Brain microvascular endothelial cell (primary cell): ENCODE data around the gene YBX2.
A peak's percentile ranks its signal among the peaks of the same experiment; 100 is the strongest.

Source experiments
- DNase-seq: peaks from one replicate; pipeline ENCODE4 v3.0.0-alpha.2; 2020
- H3K27ac ChIP-seq: fragments of 250-450 bp; sonication (Bioruptor Pico); 2 replicates; pipeline ENCODE4 v1.5.1; 2020; ENCODE audit warnings: mild to moderate bottlenecking, moderate library complexity
- H3K27me3 ChIP-seq: fragments of 250-450 bp; sonication (Bioruptor Pico); replicated peaks from 2 replicates; pipeline ENCODE4 v1.5.1; 2020; ENCODE audit warnings: mild to moderate bottlenecking
- H3K36me3 ChIP-seq: fragments of 250-450 bp; sonication (Bioruptor Pico); replicated peaks from 2 replicates; pipeline ENCODE4 v1.5.1; 2020; ENCODE audit warnings: mild to moderate bottlenecking
- H3K4me3 ChIP-seq: 2 replicates; pipeline ENCODE4 v1.5.1; 2011; ENCODE audit warnings: low read depth, mild to moderate bottlenecking, control low read depth, low read length, moderate library complexity
- in situ Hi-C: cut with HindIII; loops from 2 replicates; pipeline ENCODE4 v1.10.0; 2017; ENCODE audit warnings: low sequenced_read_pairs, low pct_ligation_motif_present
- TF ChIP-seq, protein P1 (sequence below): IDR thresholded peaks from 2 replicates; pipeline ENCODE4 v1.5.1; 2011; ENCODE audit warnings: low read depth, mild to moderate bottlenecking, moderate library complexity, low read length, control low read depth, inconsistent platforms; ENCODE audit errors: missing control alignments

Gene YBX2

DNA sequence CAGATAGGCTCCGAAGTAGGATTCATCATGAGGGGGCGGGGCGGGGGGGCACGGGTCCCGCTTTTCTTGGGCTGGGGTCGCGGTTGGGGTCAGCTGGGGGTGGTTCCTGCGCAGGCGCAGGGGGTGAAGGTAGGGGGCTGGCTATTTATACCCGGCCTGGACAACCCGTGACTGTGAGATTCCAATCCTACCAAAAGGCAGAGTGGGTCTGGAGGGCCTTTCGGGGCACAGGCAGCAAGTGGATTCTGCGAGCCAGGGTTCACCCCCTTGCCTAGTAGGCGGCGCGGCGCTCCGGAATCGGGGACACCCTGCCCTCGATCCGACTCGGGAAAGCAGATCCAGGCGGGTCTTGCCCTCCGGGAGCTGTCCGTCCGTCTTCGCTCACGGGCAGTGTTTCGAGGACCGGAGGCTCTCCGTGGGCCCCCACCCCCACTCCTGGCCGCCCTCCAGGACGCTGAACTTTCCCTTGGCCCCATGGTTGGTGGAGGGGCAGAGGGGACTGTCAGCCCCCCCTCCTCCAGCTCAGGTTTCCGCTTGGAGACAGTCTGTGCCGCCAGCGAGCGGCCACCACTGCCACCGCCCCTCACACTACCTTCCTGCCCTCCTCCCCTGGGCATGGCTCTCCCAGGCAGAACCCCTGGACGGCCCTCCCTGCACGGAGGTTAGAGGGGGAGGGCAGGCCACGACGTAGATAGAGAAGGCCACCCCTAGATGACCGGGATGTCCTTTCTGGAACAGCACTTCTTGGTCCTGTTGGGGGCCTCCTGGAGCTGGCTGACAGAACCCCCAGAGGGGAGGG lies 12.3 kb downstream of the YBX2 start:
- Histone ChIP-seq H3K4me3 (peak overlapping the region; percentile 47), H3K27me3 (peaks cover 13% of the 10 kb centered on the region), H3K36me3 (no peaks in the 10 kb centered on the region), H3K27ac (no peak overlapping the region)
- no peak for DNase-seq
- in situ Hi-C loops, result no loop called here
- TF ChIP-seq, protein P1, sequence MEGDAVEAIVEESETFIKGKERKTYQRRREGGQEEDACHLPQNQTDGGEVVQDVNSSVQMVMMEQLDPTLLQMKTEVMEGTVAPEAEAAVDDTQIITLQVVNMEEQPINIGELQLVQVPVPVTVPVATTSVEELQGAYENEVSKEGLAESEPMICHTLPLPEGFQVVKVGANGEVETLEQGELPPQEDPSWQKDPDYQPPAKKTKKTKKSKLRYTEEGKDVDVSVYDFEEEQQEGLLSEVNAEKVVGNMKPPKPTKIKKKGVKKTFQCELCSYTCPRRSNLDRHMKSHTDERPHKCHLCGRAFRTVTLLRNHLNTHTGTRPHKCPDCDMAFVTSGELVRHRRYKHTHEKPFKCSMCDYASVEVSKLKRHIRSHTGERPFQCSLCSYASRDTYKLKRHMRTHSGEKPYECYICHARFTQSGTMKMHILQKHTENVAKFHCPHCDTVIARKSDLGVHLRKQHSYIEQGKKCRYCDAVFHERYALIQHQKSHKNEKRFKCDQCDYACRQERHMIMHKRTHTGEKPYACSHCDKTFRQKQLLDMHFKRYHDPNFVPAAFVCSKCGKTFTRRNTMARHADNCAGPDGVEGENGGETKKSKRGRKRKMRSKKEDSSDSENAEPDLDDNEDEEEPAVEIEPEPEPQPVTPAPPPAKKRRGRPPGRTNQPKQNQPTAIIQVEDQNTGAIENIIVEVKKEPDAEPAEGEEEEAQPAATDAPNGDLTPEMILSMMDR, result no peak

DNA sequence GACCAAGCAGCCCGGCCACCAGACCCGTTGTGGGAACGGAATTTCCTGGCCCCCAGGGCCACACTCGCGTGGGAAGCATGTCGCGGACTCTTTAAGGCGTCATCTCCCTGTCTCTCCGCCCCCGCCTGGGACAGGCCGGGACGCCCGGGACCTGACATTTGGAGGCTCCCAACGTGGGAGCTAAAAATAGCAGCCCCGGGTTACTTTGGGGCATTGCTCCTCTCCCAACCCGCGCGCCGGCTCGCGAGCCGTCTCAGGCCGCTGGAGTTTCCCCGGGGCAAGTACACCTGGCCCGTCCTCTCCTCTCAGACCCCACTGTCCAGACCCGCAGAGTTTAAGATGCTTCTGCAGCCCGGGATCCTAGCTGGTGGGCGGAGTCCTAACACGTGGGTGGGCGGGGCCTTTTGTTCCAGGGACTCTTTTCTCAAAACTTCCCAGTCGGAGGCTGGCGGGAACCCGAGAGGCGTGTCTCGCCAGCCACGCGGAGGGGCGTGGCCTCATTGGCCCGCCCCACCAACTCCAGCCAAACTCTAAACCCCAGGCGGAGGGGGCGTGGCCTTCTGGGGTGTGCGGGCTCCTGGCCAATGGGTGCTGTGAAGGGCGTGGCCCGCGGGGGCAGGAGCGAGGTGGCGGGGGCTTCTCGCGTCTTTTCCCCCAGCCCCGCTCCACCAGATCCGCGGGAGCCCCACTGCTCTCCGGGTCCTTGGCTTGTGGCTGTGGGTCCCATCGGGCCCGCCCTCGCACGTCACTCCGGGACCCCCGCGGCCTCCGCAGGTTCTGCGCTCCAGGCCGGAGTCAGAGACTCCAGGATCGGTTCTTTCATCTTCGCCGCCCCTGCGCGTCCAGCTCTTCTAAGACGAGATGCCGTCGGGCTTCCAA lies 13.1 kb downstream of the YBX2 start, which contains the start of gene SLC2A4:
Gene SLC2A4, plus strand, starts transcription at position 645 of the 879 bp plus-strand sequence. Its CDS starts 217 bp downstream, at position 862.
- Histone ChIP-seq H3K36me3 (no peaks in the 10 kb centered on the region), H3K4me3 (peak within 1 kb of the TSS; percentile 47), H3K27ac (peak within 1 kb of the TSS; percentile 8), H3K27me3 (peaks cover 13% of the 10 kb centered on the region)
- TF ChIP-seq, protein P1, result no peak
- in situ Hi-C loops, result no loop called here
- peak; percentile 91 for DNase-seq

DNA sequence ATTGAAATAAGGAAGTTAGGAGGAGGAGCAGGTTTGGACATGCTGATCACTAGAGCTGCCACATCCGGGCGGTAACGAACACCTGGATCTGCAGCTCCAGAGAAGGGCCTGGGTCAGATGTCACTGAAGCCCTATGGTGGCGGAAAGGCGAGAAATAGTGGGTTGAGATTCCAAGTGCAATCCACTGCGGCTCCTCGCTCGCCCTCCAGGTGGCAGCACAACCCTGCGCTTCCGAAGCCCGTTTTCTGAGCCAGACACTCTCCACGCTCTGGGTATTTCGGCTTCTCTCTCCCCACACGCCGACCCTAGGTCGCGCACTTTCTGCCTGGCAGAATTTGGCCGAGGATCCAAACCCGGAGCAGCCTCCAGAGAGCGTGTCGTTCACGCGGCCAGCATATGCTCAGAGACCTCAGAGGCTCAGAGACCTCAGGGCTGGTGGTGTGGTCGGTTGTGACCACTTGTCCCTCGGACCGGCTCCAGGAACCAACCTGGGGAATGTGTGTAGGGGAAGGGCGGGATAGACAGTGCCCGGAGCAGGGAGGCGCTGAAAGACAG lies 13.8 kb downstream of the YBX2 start:
- Histone ChIP-seq H3K27me3 (peaks cover 13% of the 10 kb centered on the region), H3K27ac (peak overlapping the region; percentile 8), H3K36me3 (no peaks in the 10 kb centered on the region), H3K4me3 (peak overlapping the region; percentile 43)
- TF ChIP-seq, protein P1, result peak; percentile 95
- in situ Hi-C loops, result no loop called here
- peak; percentile 66 for DNase-seq

DNA sequence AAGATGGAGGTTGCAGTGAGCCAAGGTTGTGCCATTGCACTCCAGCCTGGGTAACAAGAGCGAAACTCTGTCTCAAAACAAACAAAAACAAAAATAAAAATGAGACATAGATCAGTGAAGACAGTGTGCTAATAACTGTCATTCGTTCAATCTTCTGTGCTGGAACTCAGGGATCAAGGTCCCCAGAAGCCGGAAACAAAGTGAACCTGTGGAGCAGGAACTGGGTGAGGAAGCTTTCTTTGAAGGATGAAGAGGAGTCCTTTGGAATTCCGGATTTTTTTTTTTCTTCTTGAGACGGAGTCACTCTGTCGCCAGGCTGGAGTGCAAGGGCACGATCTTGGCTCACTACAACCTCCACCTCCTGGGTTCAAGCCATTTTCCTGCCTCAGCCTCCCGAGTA lies 15.0 kb downstream of the YBX2 start:
- TF ChIP-seq, protein P1, result no peak
- in situ Hi-C loops, result no loop called here
- Histone ChIP-seq H3K36me3 (no peaks in the 10 kb centered on the region), H3K27me3 (peaks cover 13% of the 10 kb centered on the region), H3K27ac (no peak overlapping the region), H3K4me3 (no peak overlapping the region)
- no peak for DNase-seq

DNA sequence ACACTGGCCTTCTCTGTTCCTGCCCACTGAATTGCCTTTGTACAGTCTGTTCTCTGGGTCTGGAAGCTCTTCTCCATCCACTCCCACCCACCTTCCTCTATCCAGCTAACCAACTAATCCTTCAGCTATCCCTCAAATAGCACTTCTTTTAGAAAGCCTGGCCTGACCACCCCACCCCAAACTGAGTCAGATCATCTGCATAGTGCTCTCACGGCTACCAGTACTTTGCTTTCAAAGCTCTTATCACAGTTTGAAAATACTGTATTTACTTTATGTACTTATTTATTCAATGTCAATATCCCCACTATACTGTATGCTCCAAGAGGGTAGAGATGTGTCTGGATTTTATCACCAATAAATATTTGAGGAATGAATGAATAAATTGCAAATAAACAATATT lies 27.7 kb downstream of the YBX2 start:
- Histone ChIP-seq H3K27me3 (no peaks in the 10 kb centered on the region), H3K27ac (no peak overlapping the region), H3K4me3 (no peak overlapping the region), H3K36me3 (no peaks in the 10 kb centered on the region)
- DNase-seq, result no peak
- in situ Hi-C loops, result no loop called here
- TF ChIP-seq, protein P1, result no peak
